Measurements from ENCODE around the gene SLCO2A1.
A peak's percentile ranks its signal among the peaks of the same experiment; 100 is the strongest.

SLCO2A1 gene

DNA sequence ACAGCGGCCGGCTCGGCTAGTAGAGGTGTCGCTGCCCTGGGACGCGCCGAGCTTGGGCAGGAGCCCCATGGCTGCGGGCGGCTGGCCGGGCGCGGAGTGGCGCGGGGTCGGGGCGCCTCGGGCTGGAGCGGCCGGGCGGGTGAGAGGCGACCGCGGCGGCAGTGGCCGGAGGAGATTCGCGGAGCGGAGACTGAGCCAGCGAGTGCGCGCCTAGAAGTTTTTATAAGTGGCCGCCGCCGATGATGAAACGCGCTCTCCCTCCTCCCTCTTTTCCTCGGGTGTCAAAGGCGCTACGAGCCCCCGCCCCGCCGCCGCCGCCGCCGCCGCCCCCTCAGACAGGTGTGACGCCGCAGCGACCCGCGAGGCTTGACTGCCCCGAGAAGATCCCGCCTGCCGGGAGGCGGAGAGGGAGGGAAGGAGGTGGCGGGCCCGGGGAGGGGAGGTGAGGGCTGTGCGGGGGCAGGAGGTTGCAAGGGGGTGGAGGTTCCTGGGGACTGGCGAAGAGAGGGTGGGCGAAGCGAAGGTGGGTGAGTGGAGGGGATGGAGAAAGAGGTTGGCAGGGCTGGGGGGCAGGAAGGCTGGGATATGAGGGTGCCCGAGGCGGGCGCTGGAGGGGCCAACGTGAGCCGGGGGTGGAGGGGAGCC, at the start of gene SLCO2A1 (continued):
- no peak for TF ChIP-seq ZNF585B (tag by site-specific recombination; IDR thresholded peaks at IDR 0.05)
- TF ChIP-seq ZNF132 (tag by site-specific recombination; IDR thresholded peaks at IDR 0.05; ENCODE audit: borderline replicate concordance): no peak
- peak; percentile 20; the same call in 1 of the 2 replicates for TF ChIP-seq KLF8 (tag by site-specific recombination; IDR thresholded peaks at IDR 0.05)
- TF ChIP-seq ZNF350 (tag by site-specific recombination; IDR thresholded peaks at IDR 0.05): no peak
- TF ChIP-seq ZNF529 (tag by site-specific recombination; IDR thresholded peaks at IDR 0.05; ENCODE audit: insufficient replicate concordance): no peak
- TF ChIP-seq IKZF3 (tag by site-specific recombination; IDR thresholded peaks at IDR 0.05): no peak
- TF ChIP-seq ZFHX2 (tag by site-specific recombination; conservative IDR thresholded peaks at IDR 0.05): peak; percentile 97
- TF ChIP-seq MYNN (tag by site-specific recombination; IDR thresholded peaks at IDR 0.05; ENCODE audit: borderline replicate concordance): no peak
- no peak for TF ChIP-seq OSR2 (tag by site-specific recombination; IDR thresholded peaks at IDR 0.05)
- TF ChIP-seq ZNF24 (tag by site-specific recombination; IDR thresholded peaks at IDR 0.05): no peak
- TF ChIP-seq ZNF23 (tag by site-specific recombination; IDR thresholded peaks at IDR 0.05; ENCODE audit: borderline replicate concordance): no peak
- no peak for TF ChIP-seq ZNF114 (tag by site-specific recombination; IDR thresholded peaks at IDR 0.05)
- no peak for TF ChIP-seq ZBTB21 (tag by site-specific recombination; IDR thresholded peaks at IDR 0.05)
- TF ChIP-seq, protein P1, sequence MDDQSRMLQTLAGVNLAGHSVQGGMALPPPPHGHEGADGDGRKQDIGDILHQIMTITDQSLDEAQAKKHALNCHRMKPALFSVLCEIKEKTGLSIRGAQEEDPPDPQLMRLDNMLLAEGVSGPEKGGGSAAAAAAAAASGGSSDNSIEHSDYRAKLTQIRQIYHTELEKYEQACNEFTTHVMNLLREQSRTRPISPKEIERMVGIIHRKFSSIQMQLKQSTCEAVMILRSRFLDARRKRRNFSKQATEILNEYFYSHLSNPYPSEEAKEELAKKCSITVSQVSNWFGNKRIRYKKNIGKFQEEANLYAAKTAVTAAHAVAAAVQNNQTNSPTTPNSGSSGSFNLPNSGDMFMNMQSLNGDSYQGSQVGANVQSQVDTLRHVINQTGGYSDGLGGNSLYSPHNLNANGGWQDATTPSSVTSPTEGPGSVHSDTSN (CRISPR knock-in tag; IDR thresholded peaks at IDR 0.05): no peak
- TF ChIP-seq ZNF140 (tag by site-specific recombination; IDR thresholded peaks at IDR 0.05): no peak
- no peak for TF ChIP-seq ZSCAN16 (tag by site-specific recombination; IDR thresholded peaks at IDR 0.05)
- no peak for TF ChIP-seq ZNF707 (tag by site-specific recombination; IDR thresholded peaks at IDR 0.05)
- TF ChIP-seq SP2 (tag by site-specific recombination; IDR thresholded peaks at IDR 0.05): peak; percentile 85
- no peak for TF ChIP-seq KLF7 (tag by site-specific recombination; IDR thresholded peaks at IDR 0.05; ENCODE audit: borderline replicate concordance)
- TF ChIP-seq, protein P2, sequence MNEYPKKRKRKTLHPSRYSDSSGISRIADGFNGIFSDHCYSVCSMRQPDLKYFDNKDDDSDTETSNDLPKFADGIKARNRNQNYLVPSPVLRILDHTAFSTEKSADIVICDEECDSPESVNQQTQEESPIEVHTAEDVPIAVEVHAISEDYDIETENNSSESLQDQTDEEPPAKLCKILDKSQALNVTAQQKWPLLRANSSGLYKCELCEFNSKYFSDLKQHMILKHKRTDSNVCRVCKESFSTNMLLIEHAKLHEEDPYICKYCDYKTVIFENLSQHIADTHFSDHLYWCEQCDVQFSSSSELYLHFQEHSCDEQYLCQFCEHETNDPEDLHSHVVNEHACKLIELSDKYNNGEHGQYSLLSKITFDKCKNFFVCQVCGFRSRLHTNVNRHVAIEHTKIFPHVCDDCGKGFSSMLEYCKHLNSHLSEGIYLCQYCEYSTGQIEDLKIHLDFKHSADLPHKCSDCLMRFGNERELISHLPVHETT (tag by site-specific recombination; IDR thresholded peaks at IDR 0.05): no peak
- TF ChIP-seq ZNF366 (tag by site-specific recombination; conservative IDR thresholded peaks at IDR 0.05): peak; percentile 62
- TF ChIP-seq ZNF202 (tag by site-specific recombination; IDR thresholded peaks at IDR 0.05; ENCODE audit: borderline replicate concordance): no peak
- TF ChIP-seq, protein P3, sequence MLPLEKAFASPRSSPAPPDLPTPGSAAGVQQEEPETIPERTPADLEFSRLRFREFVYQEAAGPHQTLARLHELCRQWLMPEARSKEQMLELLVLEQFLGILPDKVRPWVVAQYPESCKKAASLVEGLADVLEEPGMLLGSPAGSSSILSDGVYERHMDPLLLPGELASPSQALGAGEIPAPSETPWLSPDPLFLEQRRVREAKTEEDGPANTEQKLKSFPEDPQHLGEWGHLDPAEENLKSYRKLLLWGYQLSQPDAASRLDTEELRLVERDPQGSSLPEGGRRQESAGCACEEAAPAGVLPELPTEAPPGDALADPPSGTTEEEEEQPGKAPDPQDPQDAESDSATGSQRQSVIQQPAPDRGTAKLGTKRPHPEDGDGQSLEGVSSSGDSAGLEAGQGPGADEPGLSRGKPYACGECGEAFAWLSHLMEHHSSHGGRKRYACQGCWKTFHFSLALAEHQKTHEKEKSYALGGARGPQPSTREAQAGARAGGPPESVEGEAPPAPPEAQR (tag by site-specific recombination; IDR thresholded peaks at IDR 0.05): no peak
- no peak for TF ChIP-seq ZNF138 (tag by site-specific recombination; IDR thresholded peaks at IDR 0.05; ENCODE audit: borderline replicate concordance)
- no peak for TF ChIP-seq YY1 (tag by site-specific recombination; IDR thresholded peaks at IDR 0.05)
- peak; percentile 81 for TF ChIP-seq GLIS2 (tag by site-specific recombination; IDR thresholded peaks at IDR 0.05)
- TF ChIP-seq ZFP41 (tag by site-specific recombination; IDR thresholded peaks at IDR 0.05; ENCODE audit: borderline replicate concordance): no peak
- no peak for TF ChIP-seq ZNF530 (tag by site-specific recombination; IDR thresholded peaks at IDR 0.05; ENCODE audit: low read depth)
- no peak for TF ChIP-seq ZNF239 (tag by site-specific recombination; IDR thresholded peaks at IDR 0.05)
- no peak for TF ChIP-seq ZNF248 (tag by site-specific recombination; IDR thresholded peaks at IDR 0.05)
- no peak for TF ChIP-seq ZNF112 (tag by site-specific recombination; IDR thresholded peaks at IDR 0.05)
- TF ChIP-seq ZFP69B (tag by site-specific recombination; IDR thresholded peaks at IDR 0.05): peak; percentile 42; the same call in 1 of the 2 replicates
- no peak for TF ChIP-seq ZNF157 (tag by site-specific recombination; IDR thresholded peaks at IDR 0.05)
- no peak for TF ChIP-seq ZNF610 (tag by site-specific recombination; IDR thresholded peaks at IDR 0.05; ENCODE audit: borderline replicate concordance)
- no peak for TF ChIP-seq MEIS1 (CRISPR knock-in tag; IDR thresholded peaks at IDR 0.05; ENCODE audit: borderline replicate concordance)
- no peak for TF ChIP-seq ZBTB1 (tag by site-specific recombination; IDR thresholded peaks at IDR 0.05)
- no peak for TF ChIP-seq SALL2 (tag by site-specific recombination; IDR thresholded peaks at IDR 0.05; ENCODE audit: borderline replicate concordance)
- TF ChIP-seq ZNF133 (tag by site-specific recombination; IDR thresholded peaks at IDR 0.05): no peak
